K562 (cell line): ENCODE measurements around the gene ZNF785. TPM values are rescaled to one million over a fixed set of nuclear protein-coding genes. Genes with fewer than 3 reads are reported as not detected.
A peak's percentile ranks its signal among the peaks of the same experiment; 100 is the strongest.

Experiments
- ADNP ChIP-seq: fragments of 200-800 bp; sonication (Bioruptor generic); IDR thresholded peaks from 2 replicates; pipeline ENCODE4 v1.6.1; 2016; ENCODE audit warnings: missing genetic modification characterization, missing compliant biosample characterization
- ARNT ChIP-seq, 2 experiments: fragments of 450-650 bp; IDR thresholded peaks; 2 replicates each; pipeline ENCODE4 v1.6.1; 2016; ENCODE audit warnings: mild to moderate bottlenecking in 1 of 2
- CHD2 ChIP-seq: IDR thresholded peaks from 2 replicates; pipeline ENCODE4 v1.6.1; 2011; ENCODE audit warnings: low read depth, low read length
- COPS2 ChIP-seq: fragments of 450-650 bp; conservative IDR thresholded peaks from 2 replicates; pipeline ENCODE4 v1.6.1; 2016; ENCODE audit warnings: mild to moderate bottlenecking, moderate library complexity
- ELF4 ChIP-seq: fragments of 450-650 bp; formaldehyde crosslinking; IDR thresholded peaks from 2 replicates; pipeline ENCODE4 v1.4.0; 2022; ENCODE audit warnings: missing genetic modification characterization
- FIP1L1 ChIP-seq: fragments of 200-400 bp; formaldehyde crosslinking; IDR thresholded peaks from 2 replicates; pipeline ENCODE4 v1.6.1; 2018; ENCODE audit warnings: mild to moderate bottlenecking, low read depth, low read length; ENCODE audit not compliant: poor library complexity, severe bottlenecking
- HNRNPLL ChIP-seq: fragments of 200-400 bp; formaldehyde crosslinking; IDR thresholded peaks from 2 replicates; pipeline ENCODE4 v1.6.1; 2017; ENCODE audit warnings: low read length, low read depth, mild to moderate bottlenecking; ENCODE audit not compliant: poor library complexity, severe bottlenecking
- KAT2B ChIP-seq: IDR thresholded peaks from one replicate; pipeline ENCODE4 v1.6.1; 2012; ENCODE audit warnings: low read depth, mild to moderate bottlenecking, control low read depth, inconsistent platforms, low read length, moderate library complexity
- KDM4B ChIP-seq, 2 experiments: fragments of 450-650 bp in 1 of 2; sonication (generic) in 1 of 2; IDR thresholded peaks; 2 replicates each; pipeline ENCODE4 v1.6.1; 2016 to 2017; ENCODE audit warnings: borderline replicate concordance in 2 of 2, antibody characterized with exemption in 1 of 2, low read depth in 1 of 2, mild to moderate bottlenecking in 1 of 2
- KHSRP ChIP-seq: fragments of 450-650 bp; IDR thresholded peaks from 2 replicates; pipeline ENCODE4 v1.6.1; 2017
- KLF13 ChIP-seq: fragments of 450-650 bp; IDR thresholded peaks from 2 replicates; pipeline ENCODE4 v1.6.1; 2016; ENCODE audit warnings: missing genetic modification characterization, low read depth, mild to moderate bottlenecking, missing compliant biosample characterization, moderate library complexity, borderline replicate concordance
- NCOA4 ChIP-seq: fragments of 450-650 bp; IDR thresholded peaks from 2 replicates; pipeline ENCODE4 v1.6.1; 2018; ENCODE audit warnings: mild to moderate bottlenecking; ENCODE audit not compliant: partially characterized antibody
- PPARD ChIP-seq: fragments of 250-450 bp; sonication (Bioruptor Pico); IDR thresholded peaks from 2 replicates; pipeline ENCODE4 v1.8.0; 2022; ENCODE audit warnings: inconsistent platforms, mild to moderate bottlenecking, moderate library complexity
- RBM14 ChIP-seq: fragments of 200-400 bp; formaldehyde crosslinking; IDR thresholded peaks from 2 replicates; pipeline ENCODE4 v1.6.1; 2018; ENCODE audit warnings: low read depth, mild to moderate bottlenecking, low read length, moderate library complexity, borderline replicate concordance; ENCODE audit not compliant: insufficient read depth
- RBM15 ChIP-seq: fragments of 200-400 bp; formaldehyde crosslinking; IDR thresholded peaks from 2 replicates; pipeline ENCODE4 v1.6.1; 2018; ENCODE audit warnings: mild to moderate bottlenecking, low read length, moderate library complexity; ENCODE audit not compliant: insufficient read depth
- SMARCC2 ChIP-seq: fragments of 450-650 bp; IDR thresholded peaks from 2 replicates; pipeline ENCODE4 v1.6.1; 2017; ENCODE audit warnings: antibody characterized with exemption, moderate library complexity, mild to moderate bottlenecking, low read depth
- STAT5B ChIP-seq: fragments of 250-450 bp; sonication (Bioruptor Pico); IDR thresholded peaks from 2 replicates; pipeline ENCODE4 v1.8.0; 2021; ENCODE audit warnings: mild to moderate bottlenecking, inconsistent platforms
- TAF15 ChIP-seq: fragments of 200-400 bp; formaldehyde crosslinking; IDR thresholded peaks from 2 replicates; pipeline ENCODE4 v1.6.1; 2017; ENCODE audit warnings: mild to moderate bottlenecking, low read depth, low read length, moderate library complexity
- TAL1 ChIP-seq: fragments of 450-650 bp; IDR thresholded peaks from 2 replicates; pipeline ENCODE4 v1.6.1; 2016; ENCODE audit warnings: mild to moderate bottlenecking
- TRIM24 ChIP-seq, 2 experiments: fragments of 450-650 bp; IDR thresholded peaks; 2 replicates each; pipeline ENCODE4 v1.6.1; 2016
- ZC3H4 ChIP-seq: sonication (generic); formaldehyde crosslinking; IDR thresholded peaks from 2 replicates; pipeline ENCODE4 v1.9.0; 2021; ENCODE audit warnings: missing genetic modification reagents, borderline replicate concordance
- ZNF197 ChIP-seq: fragments of 200-800 bp; sonication (Bioruptor generic); IDR thresholded peaks from 2 replicates; pipeline ENCODE4 v1.6.1; 2016; ENCODE audit warnings: low read depth, missing genetic modification characterization, missing compliant biosample characterization
- ZNF239 ChIP-seq: fragments of 250-450 bp; sonication (Bioruptor Pico); IDR thresholded peaks from 2 replicates; pipeline ENCODE4 v1.4.0; 2020; ENCODE audit warnings: mild to moderate bottlenecking
- polyA plus RNA-seq, 8 experiments: library from polyadenylated mRNA; depleted of rRNA in 4 of 8; stranded (reverse) in 5 of 8; unstranded in 3 of 8; fragments of >200 nt; fragmentation: Nextera tagmentation in 2 of 8; fragmentation: Illumina TruSeq in 1 of 8; extraction: Ambion mirVana in 2 of 8; extraction: Trizol in 1 of 8; gene quantifications; 2 replicates each; pipeline versions ENCODE4 v1.2.1 to v1.2.3, GENCODE V29; 2011 to 2014; ENCODE audit warnings: inconsistent platforms in 1 of 8, missing spikeins in 1 of 8
- total RNA-seq, 7 experiments: library from RNA; depleted of rRNA in 6 of 7; stranded (reverse); fragments of >200 nt in 6 of 7; fragmentation: Illumina TruSeq in 2 of 7; extraction: Trizol in 2 of 7; gene quantifications; 2 replicates each; pipeline versions ENCODE4 v1.2.1 to v1.2.3, GENCODE V29; 2011 to 2021; ENCODE audit warnings: low replicate concordance in 1 of 7
- TF ChIP-seq, protein P1 (sequence below): conservative IDR thresholded peaks from 2 replicates; pipeline ENCODE4 v1.6.1; 2011; ENCODE audit warnings: low read depth, mild to moderate bottlenecking, low read length; ENCODE audit not compliant: control insufficient read depth
- TF ChIP-seq, protein P2 (sequence below): fragments of 450-650 bp; formaldehyde crosslinking; IDR thresholded peaks from 2 replicates; pipeline ENCODE4 v1.4.0; 2022; ENCODE audit warnings: mild to moderate bottlenecking, moderate library complexity
- TF ChIP-seq, protein P3 (sequence below): fragments of 450-650 bp; formaldehyde crosslinking; IDR thresholded peaks from 2 replicates; pipeline ENCODE4 v1.4.0; 2020; ENCODE audit warnings: mild to moderate bottlenecking, moderate library complexity

The ZNF785 gene
- total and polyA plus RNA-seq, 9 of the 15 experiments (the other 6 are each of a cell fraction or from before 2014, with no cell fraction given) = 0.64 to 11.0 (median 6.4) TPM

DNA sequence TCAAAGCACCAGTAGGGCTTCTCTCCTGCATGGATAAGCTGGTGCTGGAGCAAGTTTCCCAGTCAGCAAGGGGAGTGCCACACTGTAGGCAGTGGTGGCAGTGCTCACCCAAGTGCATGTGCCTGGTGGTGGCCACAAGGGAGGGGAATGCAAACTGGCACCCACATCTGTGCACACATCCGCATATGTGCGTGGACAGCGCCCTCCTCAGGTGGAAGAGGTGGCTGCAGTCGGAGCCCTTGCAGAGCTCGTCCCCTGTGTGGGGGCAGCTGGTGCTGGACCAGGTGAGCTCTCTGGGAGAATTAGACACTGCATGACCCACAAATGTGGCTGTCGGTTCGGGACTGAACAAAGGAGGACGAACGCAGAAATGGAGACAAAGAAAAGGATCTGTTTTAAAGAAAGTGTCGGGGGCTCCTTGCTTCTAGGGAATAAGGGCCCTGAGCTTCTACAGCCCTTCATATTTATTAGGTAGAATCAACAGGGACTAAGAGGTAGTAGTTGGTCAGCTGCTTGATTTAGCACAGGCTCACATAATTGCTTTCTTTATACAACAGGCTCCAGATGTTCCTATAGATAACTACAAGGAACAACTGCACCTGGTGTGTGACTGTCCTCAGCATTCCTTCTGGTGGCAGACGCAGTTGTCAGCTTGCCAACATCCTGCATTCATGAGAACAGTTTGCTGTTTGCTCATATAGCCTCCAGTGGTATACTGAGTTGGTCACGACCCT is 30.0 kb upstream of the ZNF785 start (continued):
- TF ChIP-seq COPS2 (no peak), PPARD (no peak), NCOA4 (no peak), ADNP (no peak), ZNF239 (CRISPR knock-in tag) (no peak), ARNT (IDR thresholded peaks at IDR 0.05) (no peak), TRIM24 (IDR thresholded peaks at IDR 0.05) (peak in 1 of 2 experiments; percentile 67; a peak in 1 of 4 replicates), STAT5B (no peak), ELF4 (CRISPR knock-in tag) (no peak), KLF13 (no peak), TAF15 (no peak), ZC3H4 (CRISPR knock-in tag) (no peak), RBM15 (no peak), RBM14 (no peak), KDM4B (IDR thresholded peaks at IDR 0.05; ENCODE audit: borderline replicate concordance in 2 of 2, low read depth in 1 of 2) (no peak), SMARCC2 (no peak), KAT2B (no peak), KHSRP (no peak), TAL1 (peak; percentile 63), FIP1L1 (no peak), ZNF197 (no peak), CHD2 (no peak), HNRNPLL (no peak)
- TF ChIP-seq, protein P1, sequence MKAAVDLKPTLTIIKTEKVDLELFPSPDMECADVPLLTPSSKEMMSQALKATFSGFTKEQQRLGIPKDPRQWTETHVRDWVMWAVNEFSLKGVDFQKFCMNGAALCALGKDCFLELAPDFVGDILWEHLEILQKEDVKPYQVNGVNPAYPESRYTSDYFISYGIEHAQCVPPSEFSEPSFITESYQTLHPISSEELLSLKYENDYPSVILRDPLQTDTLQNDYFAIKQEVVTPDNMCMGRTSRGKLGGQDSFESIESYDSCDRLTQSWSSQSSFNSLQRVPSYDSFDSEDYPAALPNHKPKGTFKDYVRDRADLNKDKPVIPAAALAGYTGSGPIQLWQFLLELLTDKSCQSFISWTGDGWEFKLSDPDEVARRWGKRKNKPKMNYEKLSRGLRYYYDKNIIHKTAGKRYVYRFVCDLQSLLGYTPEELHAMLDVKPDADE = no peak
- TF ChIP-seq, protein P2, sequence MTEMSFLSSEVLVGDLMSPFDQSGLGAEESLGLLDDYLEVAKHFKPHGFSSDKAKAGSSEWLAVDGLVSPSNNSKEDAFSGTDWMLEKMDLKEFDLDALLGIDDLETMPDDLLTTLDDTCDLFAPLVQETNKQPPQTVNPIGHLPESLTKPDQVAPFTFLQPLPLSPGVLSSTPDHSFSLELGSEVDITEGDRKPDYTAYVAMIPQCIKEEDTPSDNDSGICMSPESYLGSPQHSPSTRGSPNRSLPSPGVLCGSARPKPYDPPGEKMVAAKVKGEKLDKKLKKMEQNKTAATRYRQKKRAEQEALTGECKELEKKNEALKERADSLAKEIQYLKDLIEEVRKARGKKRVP (CRISPR knock-in tag) = no peak
- TF ChIP-seq, protein P3, sequence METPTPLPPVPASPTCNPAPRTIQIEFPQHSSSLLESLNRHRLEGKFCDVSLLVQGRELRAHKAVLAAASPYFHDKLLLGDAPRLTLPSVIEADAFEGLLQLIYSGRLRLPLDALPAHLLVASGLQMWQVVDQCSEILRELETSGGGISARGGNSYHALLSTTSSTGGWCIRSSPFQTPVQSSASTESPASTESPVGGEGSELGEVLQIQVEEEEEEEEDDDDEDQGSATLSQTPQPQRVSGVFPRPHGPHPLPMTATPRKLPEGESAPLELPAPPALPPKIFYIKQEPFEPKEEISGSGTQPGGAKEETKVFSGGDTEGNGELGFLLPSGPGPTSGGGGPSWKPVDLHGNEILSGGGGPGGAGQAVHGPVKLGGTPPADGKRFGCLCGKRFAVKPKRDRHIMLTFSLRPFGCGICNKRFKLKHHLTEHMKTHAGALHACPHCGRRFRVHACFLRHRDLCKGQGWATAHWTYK = no peak
